ENCODE results near the gene BACE2. TPM values are rescaled to one million over a fixed set of nuclear protein-coding genes. Genes with fewer than 3 reads are reported as not detected.

Gene BACE2
- total RNA-seq, 3 donors from 2014 or later (not counting 1 experiment from before 2014, with no cell fraction given), result 0.12 to 10.3 (median 0.29) TPM

- no peak overlapping the region for H3K27ac ChIP-seq (ENCODE audit: low read length)
- ATAC-seq (no peak), DNase-seq (no peak)
- Mint-ChIP-seq H3K27ac (no peak overlapping the region), H3K4me3 (no peak overlapping the region), H3K36me3 (no peaks in the 10 kb centered on the region), H3K4me1 (no peaks in the 10 kb centered on the region), H3K9me3 (no peaks in the 10 kb centered on the region), H3K27me3 (ENCODE audit: low read depth in 2 of 2) (peaks cover 5 to 16% of the 10 kb centered on the region in 2 donors)
- no peaks in the 10 kb centered on the region for H3K9me3 ChIP-seq (ENCODE audit: control insufficient read depth, insufficient read depth, low read length)
- intact Hi-C loops (cut with micrococcal nuclease), result no loop called here
- H3K36me3 ChIP-seq (ENCODE audit: control insufficient read depth, insufficient read depth, low read length), result no peaks in the 10 kb centered on the region
- no peaks in the 10 kb centered on the region for H3K4me1 ChIP-seq (ENCODE audit: control insufficient read depth, insufficient read depth, low read length)
- WGBS (ENCODE audit: insufficient coverage), result 56% methylated on average over 4 of the region's 5 CpGs
- TF ChIP-seq CTCF (IDR thresholded peaks at IDR 0.05), result no peak
- no peaks in the 10 kb centered on the region for H3K27me3 ChIP-seq (ENCODE audit: control insufficient read depth, insufficient read depth, low read length)
- no peak overlapping the region for H3K4me3 ChIP-seq (ENCODE audit: low read length)
Measured at GRCh38 chr21:41133874-41134522, 34.0 kb upstream of the BACE2 start.

GRCh38 chr21:41135746-41136145 lies 32.2 kb upstream of the BACE2 start:
- H3K4me1 Mint-ChIP-seq, result no peaks in the 10 kb centered on the region
- H3K4me3 Mint-ChIP-seq, result no peak overlapping the region
- no peak for TF ChIP-seq CTCF (IDR thresholded peaks at IDR 0.05)
- no peak for DNase-seq
- no peaks in the 10 kb centered on the region for H3K27me3 ChIP-seq (ENCODE audit: control insufficient read depth, insufficient read depth, low read length)
- WGBS (ENCODE audit: insufficient coverage), result 78% methylated on average over 6 of the region's 7 CpGs
- H3K4me3 ChIP-seq (ENCODE audit: low read length), result no peak overlapping the region
- H3K9me3 ChIP-seq (ENCODE audit: control insufficient read depth, insufficient read depth, low read length), result no peaks in the 10 kb centered on the region
- H3K27me3 Mint-ChIP-seq (ENCODE audit: low read depth in 2 of 2), result peaks cover 2 to 9% of the 10 kb centered on the region in 2 donors
- no peak for ATAC-seq
- H3K27ac ChIP-seq (ENCODE audit: low read length), result no peak overlapping the region
- no peaks in the 10 kb centered on the region for H3K36me3 ChIP-seq (ENCODE audit: control insufficient read depth, insufficient read depth, low read length)
- no peaks in the 10 kb centered on the region for H3K36me3 Mint-ChIP-seq
- intact Hi-C loops (cut with micrococcal nuclease), result no loop called here
- H3K27ac Mint-ChIP-seq, result no peak overlapping the region
- H3K4me1 ChIP-seq (ENCODE audit: control insufficient read depth, insufficient read depth, low read length), result no peaks in the 10 kb centered on the region
- H3K9me3 Mint-ChIP-seq, result no peaks in the 10 kb centered on the region

GRCh38 chr21:41136286-41136685 lies 31.7 kb upstream of the BACE2 start:
- H3K4me3 ChIP-seq (ENCODE audit: low read length), result no peak overlapping the region
- intact Hi-C loops (cut with micrococcal nuclease), result no loop called here
- H3K36me3 Mint-ChIP-seq, result no peaks in the 10 kb centered on the region

More at GRCh38 chr21:41136286-41136685, 31.7 kb upstream of the BACE2 start:
- no peak overlapping the region for H3K27ac Mint-ChIP-seq
- no peak for DNase-seq
- Histone ChIP-seq H3K27me3 (ENCODE audit: control insufficient read depth, insufficient read depth, low read length) (no peaks in the 10 kb centered on the region), H3K4me1 (ENCODE audit: control insufficient read depth, insufficient read depth, low read length) (no peaks in the 10 kb centered on the region), H3K36me3 (ENCODE audit: control insufficient read depth, insufficient read depth, low read length) (no peaks in the 10 kb centered on the region), H3K9me3 (ENCODE audit: control insufficient read depth, insufficient read depth, low read length) (no peaks in the 10 kb centered on the region), H3K27ac (ENCODE audit: low read length) (no peak overlapping the region)
- no peak for ATAC-seq
- H3K4me3 Mint-ChIP-seq, result no peak overlapping the region
- H3K27me3 Mint-ChIP-seq (ENCODE audit: low read depth in 2 of 2), result peaks cover 2 to 9% of the 10 kb centered on the region in 2 donors
- no peaks in the 10 kb centered on the region for H3K4me1 Mint-ChIP-seq
- 87% methylated on average over 6 of the region's 6 CpGs for WGBS (ENCODE audit: insufficient coverage)
- H3K9me3 Mint-ChIP-seq, result no peaks in the 10 kb centered on the region
- no peak for TF ChIP-seq CTCF (IDR thresholded peaks at IDR 0.05)

Data from natural killer cell (primary cell).